GM10266 (cell line): ENCODE measurements around the gene ENC1.

Experiments used
- DNase-seq: peaks from one replicate; pipeline ENCODE4 v3.0.0; 2012; ENCODE audit errors: extremely low spot score
- TF ChIP-seq, protein P1 (sequence below): IDR thresholded peaks from 2 replicates; pipeline ENCODE4 v1.5.1; 2012; ENCODE audit warnings: mild to moderate bottlenecking, low read depth; ENCODE audit not compliant: control insufficient read depth, insufficient read depth; ENCODE audit errors: missing control alignments

ENC1 gene

DNA sequence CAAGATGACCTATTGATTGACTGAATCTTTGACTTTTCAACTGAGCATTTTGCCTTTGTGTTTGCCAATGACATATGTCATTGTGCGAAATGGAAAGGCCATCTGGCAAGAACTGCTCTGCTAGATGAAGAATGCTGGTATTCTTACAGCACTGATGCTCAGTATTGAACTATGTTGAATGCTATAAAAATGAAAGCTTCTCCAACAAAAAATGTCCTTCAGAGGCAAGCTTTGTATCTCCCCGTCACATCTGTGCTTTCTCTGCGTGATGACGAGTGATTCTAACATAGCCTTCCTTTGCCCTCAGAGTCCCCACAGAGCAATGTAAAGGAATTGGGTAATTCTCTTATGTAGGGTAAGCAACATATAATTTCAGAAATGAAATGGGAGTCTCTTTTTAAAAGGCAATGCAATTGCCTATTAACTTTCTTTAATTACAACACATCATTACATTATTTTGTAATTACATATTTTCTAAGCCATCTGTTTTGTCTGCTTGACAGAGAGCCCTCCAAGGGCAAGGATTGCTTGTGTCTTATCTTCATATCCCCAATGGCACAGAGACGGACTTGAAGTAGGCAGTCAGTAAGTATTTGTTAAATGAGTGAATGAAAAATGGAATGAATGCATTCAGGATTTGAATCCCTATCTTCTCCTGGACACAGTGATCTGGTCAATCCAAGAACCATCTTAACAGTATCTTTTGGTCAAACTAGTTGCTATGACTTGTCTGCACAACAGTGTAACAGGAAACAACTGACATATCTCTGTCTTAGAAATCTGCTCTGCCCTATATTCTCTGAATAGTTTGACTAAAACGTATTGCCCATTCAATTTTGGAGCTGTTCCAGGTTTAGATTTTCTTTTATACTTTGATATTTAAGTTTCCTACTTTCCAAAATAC lies 46.1 kb downstream of the ENC1 start:
- TF ChIP-seq, protein P1, sequence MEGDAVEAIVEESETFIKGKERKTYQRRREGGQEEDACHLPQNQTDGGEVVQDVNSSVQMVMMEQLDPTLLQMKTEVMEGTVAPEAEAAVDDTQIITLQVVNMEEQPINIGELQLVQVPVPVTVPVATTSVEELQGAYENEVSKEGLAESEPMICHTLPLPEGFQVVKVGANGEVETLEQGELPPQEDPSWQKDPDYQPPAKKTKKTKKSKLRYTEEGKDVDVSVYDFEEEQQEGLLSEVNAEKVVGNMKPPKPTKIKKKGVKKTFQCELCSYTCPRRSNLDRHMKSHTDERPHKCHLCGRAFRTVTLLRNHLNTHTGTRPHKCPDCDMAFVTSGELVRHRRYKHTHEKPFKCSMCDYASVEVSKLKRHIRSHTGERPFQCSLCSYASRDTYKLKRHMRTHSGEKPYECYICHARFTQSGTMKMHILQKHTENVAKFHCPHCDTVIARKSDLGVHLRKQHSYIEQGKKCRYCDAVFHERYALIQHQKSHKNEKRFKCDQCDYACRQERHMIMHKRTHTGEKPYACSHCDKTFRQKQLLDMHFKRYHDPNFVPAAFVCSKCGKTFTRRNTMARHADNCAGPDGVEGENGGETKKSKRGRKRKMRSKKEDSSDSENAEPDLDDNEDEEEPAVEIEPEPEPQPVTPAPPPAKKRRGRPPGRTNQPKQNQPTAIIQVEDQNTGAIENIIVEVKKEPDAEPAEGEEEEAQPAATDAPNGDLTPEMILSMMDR: no peak
- no peak for DNase-seq

DNA sequence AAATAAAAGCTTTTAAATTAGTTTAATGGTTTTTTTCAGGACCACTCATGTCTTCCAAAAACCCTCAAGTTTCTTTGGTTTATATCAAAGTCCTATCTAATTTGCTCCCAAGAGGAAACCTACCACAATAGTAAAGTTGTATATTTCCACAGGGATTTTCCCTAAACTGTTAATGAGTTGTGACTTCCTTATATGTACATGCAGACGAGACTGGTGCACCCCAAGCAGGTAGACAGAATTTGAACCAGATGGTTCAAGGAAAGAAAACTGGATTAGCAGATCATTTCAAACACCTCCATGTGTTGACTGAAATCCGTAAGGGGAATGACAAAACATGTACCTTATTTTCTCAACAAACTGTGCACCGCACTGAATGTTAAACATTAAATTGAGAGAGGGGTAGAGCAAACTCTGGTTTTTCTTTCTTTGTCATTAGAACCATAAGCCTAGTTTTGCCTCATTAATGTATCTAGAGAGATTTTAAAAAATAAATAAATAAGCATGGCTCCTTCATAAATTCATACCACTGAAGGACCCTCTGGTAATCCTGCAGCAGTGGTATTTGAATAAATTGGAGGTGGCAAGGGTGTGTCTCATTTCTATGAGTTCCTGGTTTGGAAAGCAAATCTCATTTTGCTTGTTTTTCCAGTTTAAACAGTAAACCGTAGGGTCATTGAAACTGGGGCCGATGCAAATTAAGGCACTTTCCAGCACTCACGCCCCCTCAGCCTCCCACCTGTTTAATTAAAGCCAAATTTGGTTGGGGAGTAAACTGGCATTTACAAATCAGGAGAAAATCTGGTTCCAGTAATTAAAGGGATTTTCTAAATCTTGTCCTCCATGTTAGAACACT lies 51.1 kb downstream of the ENC1 start:
- TF ChIP-seq, protein P1: no peak

DNA sequence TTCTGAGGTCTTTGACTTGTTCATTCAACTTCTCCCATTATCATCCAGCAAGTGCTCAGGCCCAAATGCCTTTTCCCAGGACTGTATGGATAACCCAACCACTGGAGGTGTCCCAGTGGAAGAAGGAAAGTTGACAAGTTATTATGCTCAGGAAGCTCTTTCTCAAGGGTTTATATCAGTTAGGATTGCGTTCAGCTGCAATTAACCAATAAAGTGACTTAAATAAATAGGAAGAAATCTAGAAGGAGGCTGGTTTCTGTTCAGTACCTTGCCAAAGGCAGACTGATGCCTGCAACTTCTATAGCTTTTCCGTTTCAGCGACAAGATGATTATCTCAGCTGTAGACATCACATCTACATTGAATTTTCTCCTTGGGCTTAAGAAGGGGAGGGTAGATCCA lies 52.1 kb downstream of the ENC1 start:
- no peak for DNase-seq

More for the DNA sequence above, 51.1 kb downstream of the ENC1 start:
- no peak for DNase-seq

DNA sequence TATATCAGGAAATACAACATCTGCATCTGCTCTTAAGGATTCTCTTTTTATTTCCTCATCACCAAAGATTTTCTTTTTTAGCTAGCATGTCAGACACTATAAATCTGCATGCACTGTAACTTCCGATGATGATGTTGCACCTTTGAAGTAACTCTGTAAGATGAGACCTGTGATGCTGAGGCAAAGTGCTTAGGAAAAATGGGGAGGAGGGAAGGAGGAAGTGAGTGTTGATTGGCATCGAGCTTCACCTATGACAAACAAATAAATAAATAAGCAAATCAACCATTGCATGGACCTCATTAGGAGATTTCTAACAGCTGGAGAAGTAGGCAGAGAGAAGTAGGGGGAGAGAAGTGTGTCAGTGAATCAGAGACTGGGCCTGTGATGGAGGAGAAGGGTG lies 52.6 kb downstream of the ENC1 start:
- TF ChIP-seq, protein P1: no peak
- DNase-seq: no peak

More for the DNA sequence above, 52.1 kb downstream of the ENC1 start:
- TF ChIP-seq, protein P1: no peak

DNA sequence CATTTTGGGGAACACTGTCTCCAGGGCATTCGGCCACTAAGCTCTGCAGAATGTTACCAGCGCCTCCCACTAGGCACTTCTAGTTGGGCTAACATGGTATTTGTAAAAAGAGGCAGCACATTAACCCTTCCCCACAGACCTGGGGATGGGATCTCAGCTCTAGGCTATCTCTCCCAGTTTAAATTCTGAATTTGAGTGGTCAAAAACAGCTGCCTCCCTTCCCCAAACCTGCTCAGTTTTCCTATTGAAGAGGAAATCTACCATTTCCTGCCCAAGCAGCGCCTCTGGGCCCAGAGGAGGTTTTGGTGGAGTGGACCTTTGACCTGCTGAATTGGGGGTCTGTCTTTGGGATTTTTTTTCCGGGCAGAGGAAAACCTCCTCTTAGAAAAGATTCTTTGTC lies 53.2 kb downstream of the ENC1 start:
- TF ChIP-seq, protein P1: no peak
- no peak for DNase-seq

DNA sequence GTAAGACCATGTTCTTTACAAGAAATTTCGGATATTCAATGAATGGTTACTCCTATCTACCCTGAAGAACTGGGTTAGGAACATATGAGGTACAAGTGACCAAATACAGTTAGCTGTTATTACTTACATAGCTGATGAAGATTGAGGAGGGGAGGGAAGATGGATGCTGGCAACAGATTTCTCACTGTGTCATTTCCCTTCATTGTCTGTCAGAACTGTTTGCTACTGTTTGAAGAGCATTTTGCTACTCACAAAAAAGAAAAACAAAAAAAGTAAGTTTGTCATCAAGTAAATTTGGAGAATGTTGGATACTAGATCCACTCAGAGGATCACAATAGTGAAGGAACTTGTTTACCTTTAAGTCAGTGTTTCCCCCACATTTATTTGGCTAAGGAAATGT lies 53.7 kb downstream of the ENC1 start:
- TF ChIP-seq, protein P1: no peak
- DNase-seq: no peak
